ENCODE data around the gene ZEB1.

GRCh38 chr10:31554556-31554955 is 235.5 kb downstream of the ZEB1 start:
- TF ChIP-seq, protein P1, sequence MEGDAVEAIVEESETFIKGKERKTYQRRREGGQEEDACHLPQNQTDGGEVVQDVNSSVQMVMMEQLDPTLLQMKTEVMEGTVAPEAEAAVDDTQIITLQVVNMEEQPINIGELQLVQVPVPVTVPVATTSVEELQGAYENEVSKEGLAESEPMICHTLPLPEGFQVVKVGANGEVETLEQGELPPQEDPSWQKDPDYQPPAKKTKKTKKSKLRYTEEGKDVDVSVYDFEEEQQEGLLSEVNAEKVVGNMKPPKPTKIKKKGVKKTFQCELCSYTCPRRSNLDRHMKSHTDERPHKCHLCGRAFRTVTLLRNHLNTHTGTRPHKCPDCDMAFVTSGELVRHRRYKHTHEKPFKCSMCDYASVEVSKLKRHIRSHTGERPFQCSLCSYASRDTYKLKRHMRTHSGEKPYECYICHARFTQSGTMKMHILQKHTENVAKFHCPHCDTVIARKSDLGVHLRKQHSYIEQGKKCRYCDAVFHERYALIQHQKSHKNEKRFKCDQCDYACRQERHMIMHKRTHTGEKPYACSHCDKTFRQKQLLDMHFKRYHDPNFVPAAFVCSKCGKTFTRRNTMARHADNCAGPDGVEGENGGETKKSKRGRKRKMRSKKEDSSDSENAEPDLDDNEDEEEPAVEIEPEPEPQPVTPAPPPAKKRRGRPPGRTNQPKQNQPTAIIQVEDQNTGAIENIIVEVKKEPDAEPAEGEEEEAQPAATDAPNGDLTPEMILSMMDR (conservative IDR thresholded peaks at IDR 0.05; ENCODE audit: low read length): no peak
- TF ChIP-seq EZH2phosphoT487 (IDR thresholded peaks at IDR 0.05; ENCODE audit: borderline replicate concordance): no peak
